B cell (primary cell): ENCODE results near the gene GMPPB. TPM values are rescaled to one million over a fixed set of nuclear protein-coding genes. Genes with fewer than 3 reads are reported as not detected.

Source experiments
- ATAC-seq: fragments of 200-7000 bp; cut with Tn5 transposase; one replicate; pipeline ENCODE4 v1.10.0; 2021; ENCODE audit warnings: low read depth, mild to moderate bottlenecking, moderate number of reproducible peaks, moderate library complexity
- CTCF ChIA-PET: fragments of 350-600 bp; sonication (Branson Sonifier 250); formaldehyde crosslinking; loops from one replicate; lab custom pipeline; 2021; ENCODE audit warnings: antibody characterized with exemption, inconsistent platforms; lab: Charles Lee
- POLR2A ChIA-PET: fragments of 350-600 bp; sonication (Branson Sonifier 250); formaldehyde crosslinking; loops from one replicate; lab custom pipeline; 2021; ENCODE audit warnings: antibody characterized with exemption; lab: Charles Lee
- DNase-seq: peaks from one replicate; pipeline ENCODE4 v3.0.0; 2013
- H2AFZ ChIP-seq: 2 replicates; pipeline ENCODE4 v1.6.1; 2012; ENCODE audit warnings: mild to moderate bottlenecking, low read depth, low read length; ENCODE audit not compliant: insufficient read depth, poor library complexity, severe bottlenecking
- H3K27ac ChIP-seq, 2 donors: 1 replicate in 1 of 2; 2 replicates in 1 of 2; pipeline ENCODE4 v1.5.1; 2012 to 2013; ENCODE audit warnings: low read length in 2 of 2, mild to moderate bottlenecking in 2 of 2, moderate library complexity in 1 of 2
- H3K27me3 ChIP-seq, 4 experiments: fragments of 200-600 bp in 1 of 4; sonication (generic) in 1 of 4; replicated peaks in 1 of 4; 1 replicate in 2 of 4; 2 replicates in 2 of 4; pipeline versions ENCODE4 v1.6.1 to v1.7.0; 2013 to 2016; ENCODE audit warnings: low read length in 3 of 4, mild to moderate bottlenecking in 2 of 4, mixed read lengths in 1 of 4, moderate library complexity in 1 of 4; ENCODE audit not compliant: insufficient read depth in 4 of 4, control insufficient read depth in 3 of 4; ENCODE audit errors: control extremely low read depth in 1 of 4
- H3K36me3 ChIP-seq, 2 experiments: replicated peaks in 1 of 2; 1 replicate in 1 of 2; 2 replicates in 1 of 2; pipeline versions ENCODE4 v1.6.1 to v1.7.1; 2013; ENCODE audit warnings: low read length in 1 of 2; ENCODE audit not compliant: insufficient read depth in 2 of 2, control insufficient read depth in 1 of 2; ENCODE audit errors: control extremely low read depth in 1 of 2, extremely low read depth in 1 of 2
- H3K4me1 ChIP-seq, 2 donors: fragments of 200-600 bp in 1 of 2; sonication (generic) in 1 of 2; 1 replicate in 1 of 2; 2 replicates in 1 of 2; pipeline versions ENCODE4 v1.5.1 to v1.6.1; 2013 to 2017; ENCODE audit warnings: low read length in 2 of 2; ENCODE audit not compliant: control insufficient read depth in 2 of 2, insufficient read depth in 2 of 2
- H3K4me2 ChIP-seq: replicated peaks from 2 replicates; pipeline ENCODE3; 2012; ENCODE audit warnings: mild to moderate bottlenecking, low read depth, low read length; ENCODE audit not compliant: poor library complexity, severe bottlenecking
- H3K4me3 ChIP-seq, 5 experiments: fragments of 200-600 bp in 1 of 5; sonication (generic) in 1 of 5; 1 replicate in 3 of 5; 2 replicates in 2 of 5; pipeline versions ENCODE4 v1.5.1 to v1.7.0; 2011 to 2016; ENCODE audit warnings: low read length in 4 of 5, mild to moderate bottlenecking in 4 of 5, low read depth in 2 of 5, control low read depth in 1 of 5, moderate library complexity in 1 of 5; ENCODE audit not compliant: insufficient read depth in 1 of 5; ENCODE audit errors: control extremely low read depth in 1 of 5, extremely low read depth in 1 of 5
- H3K79me2 ChIP-seq: fragments of 200-600 bp; sonication (generic); one replicate; pipeline ENCODE4 v1.6.0; 2016; ENCODE audit warnings: low read length; ENCODE audit not compliant: control insufficient read depth, insufficient read depth
- H3K9ac ChIP-seq: fragments of 200-600 bp; sonication (generic); 2 replicates; pipeline ENCODE4 v1.6.1; 2017; ENCODE audit warnings: mild to moderate bottlenecking, low read length, moderate library complexity
- H3K9me3 ChIP-seq, 3 donors: one replicate each; pipeline versions ENCODE4 v1.6.1 to v1.7.1; 2013; ENCODE audit warnings: low read length in 2 of 3; ENCODE audit not compliant: control insufficient read depth in 2 of 3, insufficient read depth in 1 of 3; ENCODE audit errors: control extremely low read depth in 1 of 3
- H4K20me1 ChIP-seq: 2 replicates; pipeline ENCODE4 v1.6.0; 2012; ENCODE audit warnings: mild to moderate bottlenecking, low read length; ENCODE audit not compliant: insufficient read depth, control insufficient read depth, poor library complexity, severe bottlenecking
- H3K27ac Mint-ChIP-seq: one replicate; pipeline ENCODE4 v1.8.0; 2021; ENCODE audit warnings: mixed read lengths
- H3K27me3 Mint-ChIP-seq: one replicate; pipeline ENCODE4 v1.8.0; 2021; ENCODE audit warnings: mixed read lengths
- H3K4me1 Mint-ChIP-seq: one replicate; pipeline ENCODE4 v1.8.0; 2021; ENCODE audit warnings: mixed read lengths
- H3K4me3 Mint-ChIP-seq: one replicate; pipeline ENCODE4 v1.8.0; 2021; ENCODE audit warnings: mixed read lengths
- H3K9me3 Mint-ChIP-seq: one replicate; pipeline ENCODE4 v1.8.0; 2022; ENCODE audit warnings: mixed read lengths; ENCODE audit not compliant: insufficient read depth
- EZH2 ChIP-seq: IDR thresholded peaks from 2 replicates; pipeline ENCODE4 v1.6.1; 2012; ENCODE audit warnings: borderline replicate concordance, low read depth, mild to moderate bottlenecking, moderate library complexity, low read length; ENCODE audit not compliant: insufficient read depth, poor library complexity, severe bottlenecking
- WGBS: methylation state at CpG from one replicate; pipeline ENCODE4 v1.1.5; 2013; ENCODE audit warnings: missing lambda C conversion rate; ENCODE audit not compliant: insufficient coverage; 5-methylcytosine and 5-hydroxymethylcytosine counted together
- intact Hi-C: fragments of 100-400 bp; cut with micrococcal nuclease; formaldehyde crosslinking; loops from one replicate; pipeline ENCODE4 v1.10.0; 2022
- polyA plus RNA-seq: library from polyadenylated mRNA; depleted of rRNA; stranded (reverse); fragments of >200 nt; gene quantifications from 2 replicates; pipeline ENCODE4 v1.2.3, GENCODE V29; 2012
- total RNA-seq, 2 donors: library from RNA; stranded (reverse); fragments of 120-200 nt in 1 of 2; gene quantifications; 1 replicate in 1 of 2; 2 replicates in 1 of 2; pipeline versions ENCODE4 v1.2.3 to v1.2.4, GENCODE V29; 2013 to 2022
- TF ChIP-seq, protein P1 (sequence below): fragments of 200-600 bp; IDR thresholded peaks from one replicate; pipeline ENCODE4 v1.8.0; 2022; ENCODE audit warnings: antibody characterized with exemption, mild to moderate bottlenecking

Gene GMPPB
- total and polyA plus RNA-seq, 2 donors (not counting 1 experiment from before 2014, with no cell fraction given), result 31.4 to 32.5 TPM

DNA sequence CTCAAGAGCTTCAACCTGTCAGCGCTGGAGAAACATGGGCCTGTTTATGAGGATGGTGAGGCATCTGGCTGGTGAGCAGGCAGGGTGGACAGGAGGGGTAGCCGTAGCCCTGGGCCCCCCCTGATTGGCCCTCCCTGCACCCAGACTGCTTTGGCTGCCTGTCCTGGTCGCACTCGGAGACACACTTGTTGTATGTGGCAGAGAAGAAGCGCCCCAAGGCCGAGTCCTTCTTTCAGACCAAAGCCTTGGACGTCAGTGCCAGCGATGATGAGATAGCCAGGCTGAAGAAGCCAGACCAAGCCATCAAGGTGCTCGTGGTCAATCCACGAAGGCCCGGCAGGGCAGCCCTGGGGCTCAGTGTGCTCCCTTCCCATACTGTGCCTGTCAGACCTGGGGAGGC is 47.8 kb downstream of the GMPPB start:
- DNase-seq (no peak), ATAC-seq (no peak)
- Mint-ChIP-seq H3K9me3 (no peaks in the 10 kb centered on the region), H3K4me3 (peak overlapping the region; percentile 44), H3K4me1 (peaks cover 30% of the 10 kb centered on the region), H3K27me3 (no peaks in the 10 kb centered on the region), H3K27ac (no peak overlapping the region)
- 99% methylated on average over 11 of the region's 11 CpGs for WGBS
- Histone ChIP-seq H2AFZ (no peak overlapping the region), H3K27me3 (no peaks in the 10 kb centered on the region), H3K9me3 (peaks cover 0 to 5% (median 0%) of the 10 kb centered on the region in 3 donors), H3K4me3 (no peak overlapping the region), H4K20me1 (peaks cover 34% of the 10 kb centered on the region), H3K4me2 (no peak overlapping the region), H3K9ac (no peak overlapping the region), H3K79me2 (peaks cover 20% of the 10 kb centered on the region), H3K4me1 (peaks cover 13 to 18% of the 10 kb centered on the region in 2 donors), H3K36me3 (peaks cover 0 to 51% of the 10 kb centered on the region in 2 experiments), H3K27ac (no peak overlapping the region)
- no peak for TF ChIP-seq EZH2
- intact Hi-C loops, result no loop called here
- POLR2A ChIA-PET, result no interaction called here
- CTCF ChIA-PET, result interaction anchor here (1.9 kb wide), 1 partner anchor 136 kb away, joined by 6 read pairs; no protein-coding TSS in a partner anchor

GRCh38 chr3:49674497-49674983 is 49.2 kb downstream of the GMPPB start:
- Histone ChIP-seq H3K4me1 (peaks cover 13 to 18% of the 10 kb centered on the region in 2 donors), H3K36me3 (peaks cover 0 to 38% of the 10 kb centered on the region in 2 experiments), H3K79me2 (peaks cover 20% of the 10 kb centered on the region), H3K9me3 (peaks cover 0 to 5% (median 0%) of the 10 kb centered on the region in 3 donors), H2AFZ (peak overlapping the region; percentile 92), H4K20me1 (peaks cover 28% of the 10 kb centered on the region), H3K4me2 (peak overlapping the region; percentile 92), H3K9ac (peak overlapping the region; percentile 77), H3K27me3 (no peaks in the 10 kb centered on the region), H3K4me3 (peak overlapping the region; percentile 51 to 84 (median 73)), H3K27ac (peak overlapping the region in 1 of 2 donors; percentile 94)
- Mint-ChIP-seq H3K27me3 (no peaks in the 10 kb centered on the region), H3K4me3 (peak overlapping the region; percentile 99), H3K9me3 (no peaks in the 10 kb centered on the region), H3K27ac (peak overlapping the region; percentile 98), H3K4me1 (peaks cover 30% of the 10 kb centered on the region)
- CTCF ChIA-PET, result interaction anchor here (0.6 to 1.9 kb wide), 2 partner anchors 135 to 605 kb away, joined by 3 to 6 read pairs; no protein-coding TSS in a partner anchor
- ATAC-seq, result peak; percentile 5
- under 1% methylated on average over 22 of the region's 34 CpGs for WGBS
- no peak for DNase-seq
- POLR2A ChIA-PET, result no interaction called here
- intact Hi-C loops, result loop anchor here (1.0 to 5.0 kb wide), 11 partner anchors 15 to 580 kb away; partner anchors contain the start of genes AMIGO3, DAG1, GNAI2 and IP6K1
- no peak for TF ChIP-seq EZH2
- TF ChIP-seq, protein P1, sequence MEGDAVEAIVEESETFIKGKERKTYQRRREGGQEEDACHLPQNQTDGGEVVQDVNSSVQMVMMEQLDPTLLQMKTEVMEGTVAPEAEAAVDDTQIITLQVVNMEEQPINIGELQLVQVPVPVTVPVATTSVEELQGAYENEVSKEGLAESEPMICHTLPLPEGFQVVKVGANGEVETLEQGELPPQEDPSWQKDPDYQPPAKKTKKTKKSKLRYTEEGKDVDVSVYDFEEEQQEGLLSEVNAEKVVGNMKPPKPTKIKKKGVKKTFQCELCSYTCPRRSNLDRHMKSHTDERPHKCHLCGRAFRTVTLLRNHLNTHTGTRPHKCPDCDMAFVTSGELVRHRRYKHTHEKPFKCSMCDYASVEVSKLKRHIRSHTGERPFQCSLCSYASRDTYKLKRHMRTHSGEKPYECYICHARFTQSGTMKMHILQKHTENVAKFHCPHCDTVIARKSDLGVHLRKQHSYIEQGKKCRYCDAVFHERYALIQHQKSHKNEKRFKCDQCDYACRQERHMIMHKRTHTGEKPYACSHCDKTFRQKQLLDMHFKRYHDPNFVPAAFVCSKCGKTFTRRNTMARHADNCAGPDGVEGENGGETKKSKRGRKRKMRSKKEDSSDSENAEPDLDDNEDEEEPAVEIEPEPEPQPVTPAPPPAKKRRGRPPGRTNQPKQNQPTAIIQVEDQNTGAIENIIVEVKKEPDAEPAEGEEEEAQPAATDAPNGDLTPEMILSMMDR, result no peak
